Measurements from ENCODE around the gene FCHSD1.

GRCh38 chr5:141615991-141616720, 35.1 kb downstream of the FCHSD1 start:
- TF ChIP-seq CTCF (IDR thresholded peaks at IDR 0.05), result no peak
- no peak for TF ChIP-seq POLR2A (IDR thresholded peaks at IDR 0.05)
